SK-N-MC (cell line): Measurements from ENCODE around the gene ZNF182.

Experiments used
- EZH2 ChIP-seq: fragments of 200-600 bp; sonication (generic); IDR thresholded peaks from one replicate; pipeline ENCODE4 v1.6.1; 2017; ENCODE audit warnings: antibody characterized with exemption
- FOXP2 ChIP-seq: optimal IDR thresholded peaks from 2 replicates; pipeline ENCODE3; 2011; ENCODE audit warnings: mild to moderate bottlenecking, moderate library complexity; ENCODE audit not compliant: insufficient read depth; ENCODE audit errors: extremely low read length, control extremely low read depth
- POLR2AphosphoS5 ChIP-seq: IDR thresholded peaks from 2 replicates; pipeline ENCODE4 v1.6.1; 2012; ENCODE audit warnings: mild to moderate bottlenecking, low read depth, low read length, borderline replicate concordance

GRCh38 chrX:48030237-48030636 is 26.4 kb upstream of the ZNF182 start:
- TF ChIP-seq EZH2 (no peak), POLR2AphosphoS5 (no peak), FOXP2 (no peak)
